HG03103 (cell line): ENCODE measurements around the gene ZNF423.

Experiments
- ATAC-seq: cut with Tn5 transposase; IDR thresholded peaks from one replicate; pipeline ENCODE4 v1.9.1; 2021; ENCODE audit warnings: low read depth; ENCODE audit not compliant: unreplicated experiment

ZNF423 gene

DNA sequence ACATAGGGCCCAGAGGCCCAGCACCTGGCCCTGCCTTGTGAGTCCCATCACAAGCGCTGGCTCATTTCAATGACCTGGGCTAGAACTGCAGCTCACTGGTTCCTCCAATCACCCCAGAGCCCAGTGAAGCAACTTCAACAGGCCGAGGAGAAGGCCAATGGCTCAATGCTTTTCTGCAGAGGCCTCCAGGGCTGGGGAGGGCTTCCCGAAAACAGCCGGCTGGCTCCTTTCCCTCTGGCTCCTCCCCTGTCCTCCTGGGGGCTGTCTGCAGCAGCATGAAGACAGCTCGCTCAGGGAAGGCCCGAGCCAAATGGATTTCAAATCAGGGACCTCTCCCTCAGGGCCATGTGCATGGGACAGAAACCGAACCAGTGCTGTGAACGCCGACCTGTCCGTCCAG lies 121.6 kb downstream of the ZNF423 start:
- ATAC-seq: no peak

DNA sequence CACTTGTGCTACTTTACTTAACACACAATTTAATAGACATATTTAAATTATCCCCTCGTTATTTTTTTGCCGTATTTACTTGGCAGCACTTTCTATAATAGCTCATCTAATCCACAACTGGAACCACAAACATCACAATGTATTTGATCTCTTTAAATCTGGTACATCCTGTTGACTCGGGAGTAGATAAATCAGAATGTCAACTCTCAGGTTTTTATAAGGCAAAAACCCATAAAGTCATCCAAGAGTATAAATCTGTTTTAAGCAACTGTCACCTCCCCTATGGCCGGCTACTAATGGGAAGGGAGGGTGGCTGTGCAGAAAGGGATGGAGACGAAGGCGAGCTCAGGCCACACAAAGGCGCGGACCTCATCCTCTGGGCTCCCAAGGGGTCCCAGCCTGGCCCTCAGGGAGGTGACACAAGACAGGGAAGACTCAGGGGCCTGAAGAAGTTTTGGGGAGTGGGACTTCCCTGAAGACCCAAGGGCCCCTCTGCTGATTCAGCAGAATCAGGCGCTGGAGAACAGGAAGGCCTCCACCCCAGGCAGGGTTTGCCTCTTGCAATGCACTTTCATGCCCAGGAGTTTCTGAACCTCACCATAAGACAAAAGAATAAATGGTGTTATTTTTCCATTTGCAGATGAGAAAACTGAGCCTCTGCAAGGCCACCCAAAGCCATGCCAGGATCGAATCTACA lies 122.5 kb downstream of the ZNF423 start:
- ATAC-seq: no peak

DNA sequence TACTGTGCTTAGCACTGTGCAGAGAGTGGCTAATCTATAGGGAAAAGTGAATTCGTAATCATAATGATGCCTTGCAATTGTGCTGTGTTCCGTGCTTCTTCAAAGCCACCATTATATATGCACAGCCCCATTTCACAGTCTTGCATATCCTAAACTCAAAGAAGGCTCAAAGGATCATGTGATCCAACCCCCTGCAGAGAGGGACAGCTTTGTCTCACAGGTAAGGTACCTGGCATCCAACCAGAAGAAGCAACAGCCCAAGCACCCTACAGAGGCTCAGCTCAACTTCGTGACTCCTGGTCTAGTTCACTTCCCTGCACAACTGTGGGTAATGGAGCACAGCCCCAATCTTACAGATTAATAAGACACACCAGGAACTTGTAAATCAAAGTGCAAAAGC lies 124.0 kb downstream of the ZNF423 start:
- ATAC-seq: no peak

DNA sequence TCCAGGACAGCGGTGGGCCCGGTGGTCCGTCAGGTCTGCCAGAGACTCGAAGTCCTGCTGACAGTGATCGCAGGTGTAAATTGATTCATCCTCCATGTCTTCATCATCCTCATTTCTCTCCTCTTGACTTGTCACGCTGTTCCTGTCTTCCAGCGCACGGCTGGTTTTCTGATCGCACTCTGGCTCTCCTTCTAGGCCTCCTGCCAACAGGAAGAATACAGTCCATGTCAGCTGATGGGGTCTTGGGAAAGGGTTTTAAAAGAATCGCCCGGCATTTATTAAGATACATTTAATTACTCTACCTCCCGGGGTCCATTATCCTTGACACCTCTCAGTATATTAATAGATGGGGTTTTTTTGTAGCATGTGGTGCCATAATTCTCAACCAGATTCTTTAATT lies 125.1 kb downstream of the ZNF423 start:
- ATAC-seq: no peak

DNA sequence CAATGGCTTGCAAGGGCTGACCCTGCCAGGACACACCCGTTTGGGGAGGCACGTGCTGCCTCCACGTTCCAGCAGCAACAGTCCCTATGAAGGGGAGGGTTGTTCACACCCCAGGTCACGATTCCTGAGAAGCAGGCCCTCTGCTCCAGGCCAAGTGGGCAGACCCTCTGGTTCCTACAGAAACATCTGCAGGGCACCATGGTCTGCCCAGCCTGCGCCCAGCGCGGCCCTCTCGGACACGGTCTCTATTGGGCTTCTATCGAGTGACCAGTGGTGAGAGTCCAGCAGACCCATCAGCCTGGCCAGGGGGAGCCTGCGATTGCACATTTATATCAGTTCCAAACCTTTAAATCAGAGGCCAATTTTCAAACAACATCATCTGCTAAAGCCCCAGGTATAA lies 128.3 kb downstream of the ZNF423 start:
- no peak for ATAC-seq

DNA sequence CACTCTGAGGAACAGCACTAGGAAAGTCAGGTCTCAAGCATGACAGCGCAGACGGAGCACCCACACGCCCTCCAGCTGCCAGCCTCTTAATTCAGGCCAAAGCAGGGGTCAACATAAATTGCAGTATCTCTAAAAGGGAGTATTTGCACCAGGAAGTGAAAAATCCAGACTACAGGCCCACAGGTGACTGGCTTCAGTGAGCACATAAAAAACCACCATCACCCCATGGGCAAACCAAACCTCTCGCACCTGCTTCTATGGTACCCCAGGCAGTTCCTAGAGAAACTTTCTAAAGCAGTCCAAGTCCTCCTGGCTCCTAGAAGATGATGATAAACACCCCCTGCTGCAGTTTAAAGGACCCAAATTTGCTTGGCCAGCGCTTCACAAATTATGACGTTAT lies 129.8 kb downstream of the ZNF423 start:
- no peak for ATAC-seq

DNA sequence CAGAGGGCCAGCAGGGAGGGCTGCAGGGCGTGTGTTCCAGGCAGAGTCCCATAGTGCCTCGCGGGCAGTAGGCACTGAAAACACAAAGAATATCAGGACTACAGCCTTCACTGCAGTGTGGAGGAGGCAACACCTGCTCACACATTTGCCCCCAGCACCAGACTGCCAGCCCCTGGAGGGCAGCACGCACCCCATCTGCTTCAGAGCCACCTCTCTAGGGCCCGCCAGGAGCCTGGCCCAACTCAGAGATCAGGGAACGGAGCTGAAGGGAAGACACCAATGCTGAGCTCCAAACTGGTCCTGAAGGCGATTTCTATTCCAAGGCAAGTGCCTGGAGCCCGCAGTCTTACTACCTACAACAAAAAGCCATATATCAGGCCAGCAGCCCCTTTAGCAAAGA lies 130.3 kb downstream of the ZNF423 start:
- no peak for ATAC-seq

DNA sequence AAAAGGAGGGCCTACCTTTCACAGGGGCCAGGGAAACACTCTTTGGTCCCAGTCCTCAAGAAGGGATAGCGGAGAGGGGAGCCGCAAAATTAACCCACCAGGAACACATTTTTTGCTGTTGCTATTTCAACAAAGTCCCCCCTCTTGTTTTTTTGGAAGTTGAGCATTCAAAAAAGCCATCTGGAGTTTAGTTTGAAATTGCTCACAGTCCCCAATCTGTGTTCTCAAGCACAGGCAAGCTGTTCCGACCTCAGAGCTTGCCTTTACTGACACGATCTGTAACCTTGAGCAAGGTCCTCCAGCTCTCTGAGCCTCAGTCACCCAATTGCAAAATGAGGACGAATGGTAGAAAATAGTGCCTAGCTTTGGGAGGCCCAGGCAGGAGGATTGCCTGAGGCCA lies 131.1 kb downstream of the ZNF423 start:
- ATAC-seq: no peak

DNA sequence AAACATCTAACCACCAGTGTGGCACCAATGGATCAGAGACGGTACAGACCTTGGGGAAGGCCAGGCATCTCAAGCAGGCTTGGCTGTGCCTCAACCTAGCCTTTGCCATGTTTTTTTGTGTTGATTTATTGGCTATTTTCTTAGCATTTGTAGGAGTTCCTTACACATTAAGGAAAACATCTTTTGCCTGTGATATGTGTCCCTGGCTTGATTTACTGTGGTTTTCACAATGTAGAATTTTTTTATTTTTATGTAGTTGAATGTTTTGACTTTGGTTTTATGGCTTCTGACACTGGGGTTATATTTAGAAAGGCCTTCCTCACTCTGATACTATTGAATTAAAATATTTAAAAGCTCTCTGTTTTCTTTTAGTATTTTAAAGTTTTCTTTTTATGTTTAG lies 132.6 kb downstream of the ZNF423 start:
- ATAC-seq: no peak

DNA sequence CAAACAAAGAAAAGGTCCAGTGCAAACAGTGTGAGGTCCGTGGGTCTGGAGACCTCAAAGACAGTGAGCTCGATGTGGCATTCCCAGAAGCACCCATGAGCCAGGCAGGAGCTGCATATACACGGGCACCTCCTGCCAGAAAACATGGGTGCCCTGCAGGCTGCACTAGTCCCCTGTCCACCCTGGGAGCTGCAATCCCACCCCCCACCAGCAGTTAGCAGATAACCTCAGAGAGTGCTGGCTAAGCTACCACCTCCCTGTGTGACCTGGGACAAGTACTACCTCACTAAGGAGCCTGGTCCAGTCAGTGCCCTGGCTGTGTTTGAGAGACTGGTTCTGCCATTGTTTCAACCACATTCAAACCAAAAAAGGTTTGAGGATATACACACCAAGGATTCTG lies 135.7 kb downstream of the ZNF423 start:
- no peak for ATAC-seq

DNA sequence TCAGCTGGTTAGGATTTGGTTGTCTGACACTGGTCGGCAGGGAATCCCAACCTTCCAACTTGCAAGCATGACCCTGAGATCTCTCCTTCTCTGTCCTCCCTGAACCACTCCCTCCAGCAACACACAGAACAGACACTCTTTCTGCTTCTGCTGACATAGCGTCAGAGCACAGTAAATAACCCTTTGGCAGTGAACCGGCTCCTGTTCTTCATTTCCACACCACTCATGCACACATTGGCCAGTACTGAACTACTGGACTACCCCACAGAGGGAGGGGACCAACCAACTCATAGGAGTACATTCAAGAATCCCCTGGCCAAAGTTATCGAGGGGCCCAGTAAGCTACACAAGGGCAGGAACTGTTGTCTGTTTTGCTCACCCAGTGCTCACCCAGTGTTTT lies 138.2 kb downstream of the ZNF423 start:
- ATAC-seq: no peak

DNA sequence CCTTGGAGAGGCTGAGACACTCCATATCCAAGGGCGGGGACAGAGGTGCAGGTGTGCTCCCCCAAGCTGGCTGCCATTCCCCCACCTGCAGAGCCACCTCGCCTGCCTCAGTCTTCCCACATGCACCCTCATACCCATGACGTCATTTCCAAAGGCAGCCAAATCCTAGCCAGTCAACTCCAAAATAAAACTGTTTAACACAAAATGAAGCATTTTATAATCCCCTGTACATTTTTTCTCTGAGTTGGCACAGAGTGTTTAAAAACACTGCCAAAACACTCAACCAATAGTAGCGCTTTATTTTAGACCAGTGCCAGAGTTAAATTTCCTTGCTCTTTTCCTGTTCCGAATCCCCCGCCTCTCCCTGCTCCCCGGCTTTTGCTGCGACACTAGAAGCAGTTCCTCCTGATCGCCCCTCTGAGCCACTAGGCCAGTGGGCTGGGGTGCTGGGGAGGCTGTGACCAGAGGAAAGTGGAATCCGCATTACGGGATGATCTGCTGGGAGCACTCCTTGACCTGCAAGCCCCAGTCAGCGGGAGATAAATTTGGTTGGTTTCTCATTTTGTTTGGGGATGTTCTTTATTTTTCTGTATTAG lies 139.5 kb downstream of the ZNF423 start:
- ATAC-seq: no peak

DNA sequence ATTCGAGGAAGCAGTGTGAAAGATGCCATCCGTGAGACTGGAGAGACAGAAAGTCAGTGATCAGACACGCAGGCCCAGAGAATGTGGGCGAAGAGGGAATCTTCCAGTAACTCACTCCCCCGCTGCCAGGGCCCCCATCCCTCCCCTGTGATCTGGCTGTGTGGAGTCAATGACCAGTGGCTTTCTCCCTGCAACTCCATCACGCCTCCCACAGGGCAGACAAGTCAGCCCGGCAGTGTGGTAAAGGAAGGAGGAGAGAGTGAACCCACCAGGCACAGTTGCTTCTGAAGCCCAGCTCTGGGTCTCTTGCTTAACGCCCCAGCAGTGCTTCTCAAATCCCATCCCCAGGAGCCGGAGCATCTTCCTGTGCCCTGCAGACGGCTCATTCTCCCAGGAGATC lies 142.1 kb downstream of the ZNF423 start:
- ATAC-seq: no peak

DNA sequence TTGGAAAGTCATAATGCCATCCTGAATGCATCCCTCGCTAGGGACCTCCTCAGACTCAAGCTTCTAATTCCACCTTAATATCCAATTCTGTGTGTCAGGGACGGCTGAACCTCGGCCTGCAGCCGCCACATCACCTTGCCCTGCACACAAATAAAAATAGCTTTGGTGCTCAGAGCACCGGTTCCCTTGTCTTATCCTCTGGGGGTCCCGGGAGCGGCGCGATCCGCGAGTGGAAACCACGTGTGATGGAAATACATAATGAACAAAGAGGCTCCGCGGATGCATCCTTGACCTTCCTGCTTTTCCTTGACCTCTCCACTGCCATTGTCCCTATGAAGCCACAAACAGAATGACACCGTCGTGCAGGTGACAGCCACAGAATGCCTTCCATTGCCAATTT lies 143.4 kb downstream of the ZNF423 start:
- no peak for ATAC-seq

DNA sequence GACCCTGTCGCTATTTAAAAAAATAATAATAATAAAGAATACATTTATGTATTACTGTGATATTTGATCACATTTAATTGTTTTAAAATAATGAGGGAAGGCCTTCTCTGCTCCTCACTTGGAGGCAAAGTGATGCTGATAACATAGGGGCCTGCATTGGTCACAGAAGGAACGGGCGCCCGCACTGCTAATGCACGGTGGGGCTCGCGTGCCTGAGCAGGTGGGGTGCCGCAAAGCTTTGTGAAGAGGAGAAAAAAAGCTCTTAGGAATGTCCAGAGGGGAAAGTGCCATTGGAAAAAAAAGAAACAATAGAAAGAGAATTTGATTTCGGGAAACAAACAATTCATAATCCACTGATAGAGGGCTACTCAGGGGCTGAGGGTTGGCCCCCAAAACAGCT lies 143.8 kb downstream of the ZNF423 start:
- no peak for ATAC-seq

DNA sequence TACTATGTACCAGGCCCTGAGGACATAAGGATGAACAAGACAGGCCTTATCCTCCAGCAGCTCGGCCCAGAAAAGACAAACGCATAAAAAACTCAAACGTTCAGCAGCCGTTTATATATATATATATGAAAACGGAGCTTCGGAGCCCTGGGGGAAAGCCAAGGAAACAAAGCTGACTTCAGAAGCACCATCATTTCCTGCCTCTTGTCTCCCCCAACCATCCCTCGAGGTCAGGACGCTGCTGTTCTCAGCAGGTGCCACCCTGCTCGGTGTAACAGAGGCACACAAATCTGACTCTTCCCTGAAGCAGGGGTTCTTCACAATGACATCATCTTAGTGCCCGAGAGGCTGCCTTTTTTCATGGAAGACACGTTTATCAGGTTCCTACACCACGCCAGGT lies 146.9 kb downstream of the ZNF423 start:
- no peak for ATAC-seq

DNA sequence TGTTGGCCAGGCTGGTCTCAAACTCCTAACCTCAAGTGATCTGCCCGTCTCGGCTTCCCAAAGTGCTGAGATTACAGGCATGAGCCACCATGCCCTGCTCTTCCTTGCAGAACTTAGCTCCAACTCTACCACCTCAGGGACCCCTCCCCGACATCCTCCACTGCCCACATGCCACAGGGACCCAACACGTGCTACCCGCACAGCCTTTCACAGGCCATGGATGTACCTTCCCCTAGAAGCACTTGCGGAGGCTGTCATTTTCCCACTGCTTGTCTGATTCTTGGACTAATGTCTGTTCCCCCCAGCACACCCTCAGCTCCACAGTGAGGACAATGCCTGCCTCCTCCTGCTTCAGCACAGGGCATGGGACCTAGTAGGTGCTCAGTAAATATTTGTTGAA lies 147.4 kb downstream of the ZNF423 start:
- no peak for ATAC-seq

DNA sequence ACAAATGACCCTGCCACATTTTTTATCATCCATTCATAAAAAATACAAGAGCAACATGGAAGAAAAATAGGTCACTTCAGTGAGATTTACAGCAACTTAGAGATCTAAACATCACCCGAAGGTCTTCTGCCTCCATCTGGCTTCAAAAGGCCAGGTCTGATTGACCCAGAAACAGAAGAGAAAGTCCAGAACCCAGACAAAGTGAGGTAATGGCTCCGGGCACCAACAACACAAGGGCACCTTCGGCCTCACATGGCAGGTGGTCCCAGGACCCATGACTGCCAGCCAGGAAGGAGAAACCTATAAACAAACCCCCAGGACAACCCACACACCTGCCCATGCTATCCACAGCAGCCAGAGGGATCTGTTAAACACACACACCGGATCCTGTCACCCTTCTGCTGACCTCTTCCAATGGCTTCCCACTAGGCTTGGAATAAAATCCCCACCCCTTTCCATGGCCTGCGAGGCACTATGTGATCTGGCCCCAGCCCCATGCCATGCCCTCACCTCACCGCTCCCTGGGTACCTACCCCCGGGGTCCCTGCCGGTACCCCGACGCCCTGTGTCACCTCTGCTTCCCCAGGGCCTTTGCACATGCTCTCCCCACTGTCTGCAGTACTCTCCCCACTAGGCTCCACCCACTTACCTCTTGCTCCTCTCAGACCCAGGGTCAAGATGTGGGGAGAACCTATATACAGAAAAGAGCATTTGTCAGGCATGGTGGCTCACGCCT lies 149.1 kb downstream of the ZNF423 start:
- ATAC-seq: no peak

DNA sequence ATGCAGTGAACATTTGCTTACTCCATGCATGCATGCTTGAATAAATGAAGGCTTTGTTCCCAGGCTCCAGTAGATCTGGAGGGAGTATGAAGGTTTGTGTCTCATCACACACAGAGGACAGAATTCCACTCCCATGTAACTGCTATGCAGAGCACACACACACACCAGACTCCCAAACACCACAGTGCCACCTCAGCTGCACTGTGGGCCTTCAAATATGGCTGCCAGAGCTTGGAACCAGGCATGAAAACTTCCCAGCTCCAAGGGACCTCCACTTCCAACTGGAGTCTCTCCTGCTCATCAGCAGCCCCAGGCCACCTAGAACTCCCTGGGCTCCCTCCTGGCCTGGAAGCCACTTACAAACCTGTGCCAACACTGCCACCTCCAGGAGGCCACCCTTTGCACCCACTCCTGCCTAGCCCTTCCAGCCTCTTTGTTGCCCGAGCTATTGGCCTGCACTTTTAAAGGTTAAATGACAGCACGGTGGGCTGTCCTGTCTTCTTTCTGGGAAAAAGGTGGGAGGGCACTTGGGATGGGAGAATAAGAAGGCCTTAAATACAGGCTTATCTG lies 151.2 kb downstream of the ZNF423 start:
- no peak for ATAC-seq

DNA sequence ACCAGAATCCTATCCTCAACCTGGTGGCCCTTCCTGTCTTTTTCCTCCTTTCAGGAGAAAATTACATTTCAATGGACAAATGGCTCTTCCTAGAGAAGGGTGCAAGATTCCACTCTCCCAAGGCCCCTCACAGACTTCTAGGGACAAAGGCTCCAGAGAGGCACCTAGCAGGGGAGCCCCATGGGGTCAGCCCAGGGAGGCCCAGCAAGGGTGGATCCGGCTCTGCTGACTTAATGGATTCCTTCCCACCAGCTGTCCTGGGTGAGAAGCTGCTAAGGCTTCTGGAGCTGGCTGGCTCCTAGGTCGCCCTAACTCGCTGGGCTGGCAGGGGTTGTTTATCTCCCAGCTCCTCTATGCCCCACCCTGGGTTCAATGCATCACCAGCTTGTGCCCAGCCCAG lies 152.4 kb downstream of the ZNF423 start:
- ATAC-seq: no peak

DNA sequence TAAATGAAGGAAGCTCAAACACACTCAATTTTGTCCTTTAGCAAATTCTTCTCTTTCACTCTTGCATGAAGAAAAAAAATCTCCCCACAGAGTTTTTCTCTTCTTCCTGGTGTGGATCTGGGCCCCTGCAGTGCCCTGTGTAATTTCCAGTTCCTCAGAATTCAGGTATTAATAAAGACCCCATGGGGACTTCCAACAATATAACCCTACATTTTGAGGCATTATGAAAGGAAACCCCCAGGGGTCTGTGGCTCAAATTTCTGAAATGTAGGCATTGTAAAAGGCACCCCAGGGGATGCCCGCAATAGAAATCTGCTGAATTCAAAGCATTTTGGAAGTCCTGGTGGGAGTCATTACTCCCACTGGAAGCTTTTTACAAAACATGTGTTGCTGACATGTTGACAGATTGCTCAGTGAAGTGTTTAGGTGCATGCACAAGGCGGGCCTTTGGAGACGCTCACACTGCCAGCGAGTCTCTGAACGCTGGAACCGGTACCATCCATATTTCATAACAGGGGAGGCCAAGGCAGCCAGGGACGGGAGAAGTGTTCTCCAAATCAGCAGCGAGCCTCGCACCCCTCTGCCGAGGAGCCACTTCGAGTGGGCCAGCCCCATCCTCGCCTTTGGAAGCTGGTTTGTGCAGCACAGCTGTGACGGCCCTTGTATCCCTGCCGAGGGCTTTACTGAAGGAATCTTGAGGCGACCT lies 154.0 kb downstream of the ZNF423 start:
- no peak for ATAC-seq
